AG10803 (cell line): Measurements from ENCODE around the gene TMEM14C.

Experiments used
- DNase-seq: peaks from one replicate; pipeline ENCODE4 v3.0.0; 2010; ENCODE audit warnings: low read depth
- H3K4me3 ChIP-seq: 2 replicates; pipeline ENCODE4 v1.5.1; 2011; ENCODE audit warnings: mild to moderate bottlenecking, low read length, control low read depth
- TF ChIP-seq, protein P1 (sequence below): conservative IDR thresholded peaks from 2 replicates; pipeline ENCODE4 v1.5.1; 2011; ENCODE audit warnings: mild to moderate bottlenecking, low read length, control low read depth, inconsistent platforms

Gene TMEM14C

DNA sequence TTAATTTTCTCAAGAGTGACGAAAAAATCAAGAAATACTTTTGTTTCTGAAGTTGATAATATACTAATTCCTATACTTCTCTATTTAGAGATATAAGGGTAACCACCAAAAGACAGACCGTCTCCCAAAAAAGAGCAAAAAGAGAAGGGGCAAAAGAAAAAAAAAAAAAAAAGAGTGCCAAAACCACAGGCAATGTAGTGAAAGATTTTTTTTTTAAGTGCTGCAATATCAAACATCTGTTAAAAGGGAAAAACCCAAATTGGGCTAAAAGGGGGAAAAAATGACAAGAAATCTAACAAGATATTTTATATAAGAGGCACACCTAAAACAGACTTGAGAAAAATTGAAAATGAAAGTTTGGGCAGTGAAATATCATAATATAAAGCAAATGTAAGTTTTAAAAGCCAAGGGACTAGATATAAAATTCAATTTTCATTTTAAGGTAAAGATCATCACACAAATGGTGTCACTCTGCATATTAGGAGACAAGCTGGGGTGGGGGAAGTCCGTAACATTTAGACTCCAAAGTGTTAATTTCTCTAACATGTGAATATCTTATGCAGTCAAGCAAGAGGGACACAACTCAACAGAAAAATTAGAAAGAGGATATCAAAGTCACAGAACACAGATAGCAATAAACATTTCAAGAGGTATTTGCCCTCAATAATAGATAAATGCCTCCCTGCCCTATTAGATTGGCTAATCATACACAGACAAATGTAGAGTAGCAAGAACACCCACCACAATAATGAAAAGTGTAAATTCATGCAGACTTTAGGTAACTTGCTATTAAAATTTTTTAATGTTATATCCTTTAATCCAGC lies 37.6 kb upstream of the TMEM14C start:
- TF ChIP-seq, protein P1, sequence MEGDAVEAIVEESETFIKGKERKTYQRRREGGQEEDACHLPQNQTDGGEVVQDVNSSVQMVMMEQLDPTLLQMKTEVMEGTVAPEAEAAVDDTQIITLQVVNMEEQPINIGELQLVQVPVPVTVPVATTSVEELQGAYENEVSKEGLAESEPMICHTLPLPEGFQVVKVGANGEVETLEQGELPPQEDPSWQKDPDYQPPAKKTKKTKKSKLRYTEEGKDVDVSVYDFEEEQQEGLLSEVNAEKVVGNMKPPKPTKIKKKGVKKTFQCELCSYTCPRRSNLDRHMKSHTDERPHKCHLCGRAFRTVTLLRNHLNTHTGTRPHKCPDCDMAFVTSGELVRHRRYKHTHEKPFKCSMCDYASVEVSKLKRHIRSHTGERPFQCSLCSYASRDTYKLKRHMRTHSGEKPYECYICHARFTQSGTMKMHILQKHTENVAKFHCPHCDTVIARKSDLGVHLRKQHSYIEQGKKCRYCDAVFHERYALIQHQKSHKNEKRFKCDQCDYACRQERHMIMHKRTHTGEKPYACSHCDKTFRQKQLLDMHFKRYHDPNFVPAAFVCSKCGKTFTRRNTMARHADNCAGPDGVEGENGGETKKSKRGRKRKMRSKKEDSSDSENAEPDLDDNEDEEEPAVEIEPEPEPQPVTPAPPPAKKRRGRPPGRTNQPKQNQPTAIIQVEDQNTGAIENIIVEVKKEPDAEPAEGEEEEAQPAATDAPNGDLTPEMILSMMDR: no peak
- no peak overlapping the region for H3K4me3 ChIP-seq
- no peak for DNase-seq

DNA sequence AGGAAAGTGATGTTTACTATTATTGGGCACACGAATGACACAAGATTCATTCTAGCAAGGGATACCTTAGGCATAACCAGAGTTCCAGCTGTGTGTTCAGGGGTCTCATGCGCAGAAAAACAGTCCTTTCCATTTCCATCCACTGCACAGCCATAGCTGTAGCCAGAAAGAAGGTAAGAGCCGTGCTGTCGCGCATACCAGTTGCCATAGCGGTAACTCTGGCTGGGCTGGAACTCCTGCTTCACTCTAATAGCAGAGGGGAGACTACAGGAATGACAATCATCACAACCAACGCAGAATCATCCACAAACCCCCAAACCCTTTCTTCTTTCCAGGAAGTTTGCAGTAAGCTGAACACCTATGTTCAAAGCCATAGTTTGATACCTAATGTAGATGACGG lies 36.0 kb upstream of the TMEM14C start:
- no peak for DNase-seq
- H3K4me3 ChIP-seq: no peak overlapping the region
- TF ChIP-seq, protein P1: no peak

DNA sequence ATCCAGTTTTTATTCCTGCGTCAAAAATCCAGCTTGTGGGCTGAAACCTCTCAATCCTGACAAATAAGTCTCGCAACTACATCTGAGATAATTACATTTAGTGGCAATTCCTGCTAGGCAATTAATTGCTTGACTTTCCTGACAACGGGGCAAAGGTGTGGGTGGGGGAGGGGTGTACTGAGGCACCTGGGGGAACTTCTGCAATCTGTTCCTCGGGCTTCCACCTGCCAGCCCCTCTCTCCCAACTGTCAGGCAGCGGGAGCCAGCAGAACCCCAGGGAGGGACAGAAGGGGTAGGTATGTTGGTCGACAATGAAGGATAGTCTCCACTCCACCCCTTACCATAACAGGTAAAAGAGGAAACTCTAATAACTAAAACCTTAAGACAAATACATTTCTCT lies 35.3 kb upstream of the TMEM14C start:
- no peak for DNase-seq
- TF ChIP-seq, protein P1: no peak
- no peak overlapping the region for H3K4me3 ChIP-seq

DNA sequence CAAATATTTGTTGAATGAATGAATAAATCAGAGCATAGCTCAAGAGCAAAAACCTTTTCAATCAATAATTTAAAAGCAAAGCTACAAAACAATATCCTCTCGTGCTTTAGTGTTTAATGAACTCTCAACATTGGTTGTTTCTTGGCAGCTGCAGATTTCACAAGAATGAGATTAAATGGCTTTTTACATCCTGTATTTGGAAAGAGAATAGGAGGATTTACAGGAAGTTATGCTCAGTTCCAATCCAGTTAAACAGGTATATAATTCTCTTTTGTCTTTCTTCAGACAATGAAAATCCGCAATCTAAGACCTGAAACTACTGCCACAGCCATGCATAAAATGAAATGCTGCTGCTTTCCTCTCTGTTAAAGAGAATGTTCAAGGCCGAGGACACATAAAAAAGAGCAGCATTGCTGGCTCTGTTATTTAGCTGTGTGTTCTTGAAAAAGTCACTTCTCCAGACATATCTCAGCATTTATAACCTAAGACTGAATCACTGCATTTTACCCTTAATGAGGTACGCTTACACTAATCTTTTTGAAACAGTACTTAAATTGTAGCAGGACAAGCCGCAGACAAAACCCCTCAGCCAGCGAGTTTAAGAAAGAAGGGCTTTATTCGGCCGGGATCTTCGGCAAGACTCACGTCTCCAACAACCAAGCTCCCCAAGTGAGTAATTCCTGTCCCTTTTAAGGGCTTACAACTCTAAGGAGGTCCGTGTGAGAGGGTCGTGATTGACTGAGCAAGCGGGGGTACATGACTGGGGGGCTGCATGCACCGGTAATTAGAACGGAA lies 32.0 kb upstream of the TMEM14C start:
- DNase-seq: no peak
- no peak overlapping the region for H3K4me3 ChIP-seq
- TF ChIP-seq, protein P1: no peak

DNA sequence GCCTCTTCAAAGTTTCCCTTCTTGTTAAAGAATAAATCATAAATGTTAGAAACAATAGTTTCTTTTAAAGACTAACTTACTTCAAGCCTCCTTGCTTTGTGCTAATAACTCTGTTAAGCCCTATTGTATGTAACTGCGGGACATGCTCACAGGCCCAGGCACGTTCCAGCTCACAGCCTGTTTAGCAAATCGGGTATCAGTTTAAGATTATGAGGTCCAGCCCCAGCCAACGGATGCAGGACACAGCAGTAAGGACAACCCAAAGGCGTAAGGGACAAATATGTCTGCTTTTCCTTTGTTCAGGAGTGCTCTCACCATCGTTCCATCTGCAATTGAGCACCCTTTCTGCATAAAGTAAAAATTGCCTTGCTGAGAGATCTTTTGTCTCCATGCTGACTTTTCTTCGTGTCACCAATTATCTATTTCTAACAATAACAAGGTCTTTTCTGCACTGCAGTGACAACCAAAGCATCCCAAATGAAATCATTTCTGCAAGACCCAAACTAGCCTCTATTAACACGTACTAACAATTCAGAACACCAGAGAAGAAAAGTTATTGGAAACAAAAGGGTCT lies 29.8 kb upstream of the TMEM14C start:
- H3K4me3 ChIP-seq: peak overlapping the region; percentile 98
- no peak for DNase-seq
- TF ChIP-seq, protein P1: no peak

DNA sequence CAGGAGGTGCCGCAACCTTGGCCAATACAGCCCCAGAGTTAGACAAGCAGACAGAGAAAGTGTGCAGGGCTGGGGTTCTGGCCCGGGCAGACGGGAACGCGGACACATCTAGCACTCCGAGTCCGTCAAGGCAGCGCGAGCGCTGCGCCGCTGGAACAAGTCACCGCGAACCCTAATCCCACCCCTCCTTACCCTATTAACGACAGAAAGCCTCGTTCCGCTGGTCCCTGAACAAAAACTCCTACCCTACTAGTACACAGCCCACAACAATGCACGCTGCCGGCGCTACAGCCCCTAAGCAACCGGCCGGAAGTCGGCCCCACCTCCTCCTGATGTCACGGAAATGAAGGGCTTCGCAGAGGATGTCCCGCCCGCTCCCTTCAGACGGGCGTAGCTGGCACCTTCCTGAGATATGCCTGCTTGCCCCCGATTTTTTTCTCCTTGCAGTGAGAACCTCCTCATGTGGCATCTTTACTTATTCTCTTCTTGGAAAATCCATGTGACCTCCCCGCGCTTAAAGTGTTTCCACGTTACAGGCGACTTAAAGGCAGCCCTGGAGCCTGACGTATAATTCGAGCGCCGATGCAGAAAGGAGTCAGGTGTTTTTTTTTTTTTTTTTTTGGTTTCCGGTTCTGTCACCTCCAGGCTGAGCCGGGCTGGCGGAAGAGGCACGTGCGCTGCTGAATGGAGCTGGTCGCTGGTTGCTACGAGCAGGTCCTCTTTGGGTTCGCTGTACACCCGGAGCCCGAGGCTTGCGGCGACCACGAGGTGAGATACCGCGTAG lies 28.4 kb upstream of the TMEM14C start, which contains the start of the genes C6orf52 and PAK1IP1:
Gene C6orf52 (minus strand): TSS at position 315 of the 784 bp plus-strand sequence. CDS start 7,066 bp downstream, outside the sequence.
Gene PAK1IP1 (plus strand): TSS at position 671 of the 784 bp plus-strand sequence. CDS start 14 bp downstream, at position 685.
- TF ChIP-seq, protein P1: no peak
- peak within 1 kb of the TSS; percentile 98 for H3K4me3 ChIP-seq

More for the DNA sequence above, 28.4 kb upstream of the TMEM14C start, which contains the start of the genes C6orf52 and PAK1IP1:
- DNase-seq: peak; percentile 93
